Umbilical cord (tissue), 2 donors: Measurements from ENCODE around the gene SLC22A23. TPM values are rescaled to one million over a fixed set of nuclear protein-coding genes. Genes with fewer than 3 reads are reported as not detected.

Experiments used
- DNase-seq: peaks from one replicate; pipeline ENCODE4 v3.0.0-alpha.2; 2015; ENCODE audit warnings: low spot score
- total RNA-seq: library from RNA; depleted of rRNA; stranded (reverse); fragments of >200 nt; gene quantifications from one replicate; pipeline ENCODE4 v1.2.3, GENCODE V29; 2014; ENCODE audit warnings: low replicate concordance; ENCODE audit not compliant: insufficient read depth

Gene SLC22A23
- total RNA-seq, 1 donor from 2014 or later = 18.5 TPM

DNA sequence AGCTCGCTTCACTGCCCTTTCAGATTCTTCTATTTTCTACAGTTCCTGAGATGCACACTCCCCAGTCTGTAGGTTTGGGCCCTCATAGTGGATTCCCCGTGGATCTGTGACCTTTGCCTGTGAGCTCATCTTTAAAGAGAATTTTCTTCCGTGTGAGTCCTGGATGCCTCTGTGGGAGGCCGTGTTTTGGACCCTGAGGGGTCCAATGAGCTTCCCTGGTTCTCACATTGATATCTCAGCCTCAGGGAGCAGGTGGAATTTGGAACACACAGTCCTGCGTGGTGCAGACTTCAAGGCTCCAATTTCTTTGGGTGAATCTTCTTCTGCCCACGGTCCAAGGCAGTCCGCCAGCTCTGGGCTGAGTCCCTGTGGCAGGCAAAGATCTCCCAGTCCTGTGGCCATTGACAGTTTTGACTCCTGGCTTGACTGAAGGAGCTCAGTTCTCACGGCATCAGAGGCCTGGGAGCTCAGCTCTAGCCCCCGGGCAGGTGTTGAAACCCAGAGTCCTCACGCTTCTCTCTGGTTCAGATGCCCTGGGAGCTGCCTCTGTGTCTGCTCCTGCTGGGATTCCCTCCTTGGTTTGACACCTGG is 137.1 kb downstream of the SLC22A23 start:
- DNase-seq = no peak

DNA sequence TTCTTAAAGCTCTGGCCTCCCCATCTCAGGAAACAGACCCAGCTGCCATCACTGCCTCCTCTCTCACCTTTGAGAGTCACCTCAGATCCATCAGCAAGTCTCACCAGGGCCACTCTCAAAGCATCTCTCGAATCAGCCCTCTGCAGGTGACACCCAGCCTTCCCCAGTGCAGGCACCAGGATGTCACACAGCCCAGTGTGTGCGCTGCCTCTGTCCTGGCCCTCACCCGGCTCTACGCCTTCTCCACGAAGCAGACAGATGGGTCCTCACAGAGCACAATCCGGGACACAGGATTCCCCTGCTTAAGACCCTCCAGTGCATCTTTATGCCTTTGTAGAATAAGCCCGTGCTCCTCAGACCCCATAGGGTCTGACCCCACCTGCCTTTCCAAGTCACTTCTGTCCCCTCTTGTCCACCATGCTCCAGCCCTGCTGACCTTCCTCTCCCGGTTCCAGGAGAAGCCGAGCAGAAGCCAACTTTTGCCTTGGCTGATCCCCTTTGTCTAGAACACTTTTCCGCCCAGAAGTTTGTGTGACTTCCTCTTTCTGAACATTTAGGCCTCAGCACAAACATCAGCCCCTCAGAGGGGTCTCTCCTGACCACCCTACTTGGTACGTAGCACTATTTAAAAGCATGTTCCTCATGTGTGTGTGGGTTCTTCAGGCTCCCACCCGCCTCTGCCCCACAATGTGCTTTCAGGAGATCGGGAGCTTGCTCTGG is 137.9 kb downstream of the SLC22A23 start:
- DNase-seq = no peak

DNA sequence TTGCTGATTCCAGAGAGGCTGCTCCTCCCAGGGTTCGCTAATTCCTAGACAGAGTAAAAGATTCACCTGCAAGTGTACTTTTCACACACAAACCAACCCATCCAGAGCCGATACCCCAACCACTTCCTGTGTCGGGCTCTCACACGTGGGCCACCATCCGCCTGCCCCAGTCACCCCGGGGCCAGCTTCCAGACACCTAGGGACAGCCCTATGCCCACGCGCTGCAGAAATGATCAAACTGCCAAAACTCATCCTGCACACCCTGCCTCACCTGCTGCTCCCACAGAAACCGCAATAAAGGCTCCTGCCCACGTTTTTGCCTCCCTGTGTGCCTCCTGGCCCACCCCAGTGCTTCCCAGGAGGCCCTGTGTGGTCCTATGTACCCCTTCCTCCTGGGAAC is 138.6 kb downstream of the SLC22A23 start:
- no peak for DNase-seq

DNA sequence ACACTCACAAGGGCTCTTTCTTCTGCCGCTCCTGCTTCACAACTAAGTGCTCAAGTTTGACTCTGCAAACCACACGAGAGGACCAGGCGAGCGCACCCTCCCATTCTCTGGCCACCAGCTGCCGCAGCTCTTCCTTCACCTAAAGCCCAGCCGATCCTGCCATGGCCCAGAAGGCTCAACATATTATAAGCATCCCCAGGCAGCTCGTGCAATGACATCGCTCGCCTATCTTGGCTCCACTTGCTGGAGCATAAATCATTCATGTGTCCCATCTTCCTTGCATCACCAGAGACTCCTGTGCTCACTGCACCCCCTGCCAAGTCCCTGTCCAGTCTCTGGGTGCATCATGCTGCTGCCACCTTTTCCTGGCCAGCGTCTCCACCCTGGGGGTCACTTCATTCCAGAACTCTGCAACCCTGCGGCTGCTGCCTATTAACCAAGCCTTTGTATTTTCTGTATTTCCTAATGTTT is 139.1 kb downstream of the SLC22A23 start:
- no peak for DNase-seq

DNA sequence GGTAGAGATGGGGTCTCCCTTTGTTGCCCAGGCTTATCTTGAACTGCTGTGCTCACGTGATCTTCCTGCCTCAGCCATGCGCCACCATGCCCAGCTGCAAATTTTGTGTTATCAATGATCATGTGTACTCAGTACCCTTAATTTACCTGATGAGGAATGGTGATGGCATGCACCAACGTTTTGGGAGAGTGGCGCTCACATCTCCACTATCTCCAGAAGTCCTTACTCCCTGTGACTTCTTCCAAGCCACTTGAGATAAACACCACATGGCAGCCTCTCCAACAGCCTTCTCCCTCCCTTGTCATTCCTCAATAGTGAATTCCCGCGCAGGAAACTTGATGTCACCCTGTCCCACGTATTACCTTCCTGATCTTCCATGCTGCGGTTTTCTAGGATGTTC is 140.0 kb downstream of the SLC22A23 start:
- DNase-seq = no peak

DNA sequence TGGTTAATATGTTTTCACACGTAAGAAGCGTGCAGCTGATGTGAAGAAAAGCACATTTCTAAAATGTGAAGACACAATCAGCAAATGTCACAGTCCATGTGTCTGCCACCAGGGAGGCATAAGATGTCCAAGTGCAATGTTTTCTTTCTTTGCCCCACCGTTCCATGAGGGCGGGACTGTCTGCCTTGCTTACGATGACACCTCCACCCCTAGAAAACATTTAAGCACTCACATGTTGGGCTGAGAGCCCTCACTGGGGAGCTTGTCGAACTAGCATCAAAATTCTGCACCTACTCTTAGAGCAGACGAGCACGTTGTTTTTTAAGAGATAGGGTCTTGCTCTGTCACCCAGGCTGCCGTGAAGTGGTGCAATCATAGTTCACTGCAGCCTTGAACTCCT is 140.5 kb downstream of the SLC22A23 start:
- DNase-seq = no peak

DNA sequence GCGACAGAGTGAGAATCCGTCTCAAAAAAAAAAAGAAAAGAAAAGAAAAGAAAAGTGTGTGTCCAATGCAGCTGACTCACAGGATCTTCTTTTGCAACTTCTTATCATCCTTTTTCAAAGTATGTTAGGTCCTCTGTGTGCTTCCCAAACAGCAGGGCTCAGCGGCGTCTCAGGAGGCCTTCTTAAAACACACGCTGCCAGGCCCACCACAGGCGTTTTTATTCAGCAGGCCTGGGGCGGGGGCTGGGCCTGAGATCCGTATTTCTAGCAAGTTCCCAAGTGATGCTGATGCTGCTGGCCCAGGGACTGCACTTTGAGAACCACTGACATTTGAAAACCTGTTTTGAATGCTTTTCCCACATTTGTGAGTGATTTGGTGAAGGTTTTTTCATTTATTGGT is 141.0 kb downstream of the SLC22A23 start:
- DNase-seq = no peak

DNA sequence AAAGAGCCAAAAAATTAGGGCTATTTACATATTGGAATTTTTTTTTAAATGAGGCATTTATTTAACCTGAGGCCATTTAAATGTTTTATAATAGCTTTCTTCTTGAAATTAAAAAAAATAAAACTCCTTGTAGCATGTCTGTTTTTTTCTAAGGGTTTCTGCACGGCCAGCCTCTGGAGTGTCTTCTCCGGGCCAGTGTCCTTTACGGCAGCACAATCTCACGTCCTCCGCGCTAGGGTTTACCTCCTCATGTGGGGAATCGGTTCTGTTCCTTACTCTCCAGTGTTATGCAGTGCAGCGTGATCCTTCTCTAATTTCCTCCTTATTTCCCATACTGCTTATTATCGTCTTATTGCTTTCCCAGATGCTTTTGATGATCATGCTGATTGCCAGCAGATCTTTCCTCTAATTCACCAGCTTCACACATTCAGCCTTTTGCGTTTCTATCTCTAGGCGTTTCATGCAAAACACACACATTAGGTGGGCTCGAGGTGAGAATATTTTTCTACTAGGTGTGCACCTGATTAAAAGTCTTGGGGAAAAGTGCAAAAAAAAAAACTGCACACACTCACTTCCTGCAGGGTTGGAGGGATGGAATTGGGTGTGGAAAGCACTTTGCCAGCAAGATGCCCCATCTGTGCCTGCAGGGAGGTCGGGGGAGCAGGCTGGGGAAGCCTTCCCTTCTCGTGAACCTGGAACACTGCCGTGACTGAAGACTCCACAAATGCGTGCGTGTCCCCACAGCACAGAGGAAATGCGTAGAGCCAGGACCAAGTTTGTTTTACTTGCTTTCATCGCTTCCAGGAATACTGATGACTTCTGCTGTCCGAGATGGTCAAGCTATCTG is 142.0 kb downstream of the SLC22A23 start:
- no peak for DNase-seq

DNA sequence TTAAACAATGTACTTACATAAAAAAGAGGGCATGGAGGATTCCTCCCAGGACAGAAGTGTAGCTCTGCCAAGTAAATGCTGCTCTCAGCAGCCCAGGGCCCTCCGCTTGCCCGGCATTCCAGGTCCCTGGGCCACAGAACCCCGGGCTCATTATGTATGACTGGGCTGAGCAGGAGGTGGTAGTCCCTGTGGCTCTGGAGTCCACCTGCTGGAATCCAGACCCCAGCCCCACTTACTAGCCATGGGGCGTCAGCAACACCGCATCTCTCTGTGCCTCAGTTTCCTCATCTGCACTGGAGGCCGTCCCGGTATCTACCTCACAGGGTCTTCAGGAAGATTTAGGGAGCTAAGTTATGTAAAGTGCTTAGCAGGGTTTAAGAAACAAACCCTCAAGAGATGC is 142.7 kb downstream of the SLC22A23 start:
- no peak for DNase-seq

DNA sequence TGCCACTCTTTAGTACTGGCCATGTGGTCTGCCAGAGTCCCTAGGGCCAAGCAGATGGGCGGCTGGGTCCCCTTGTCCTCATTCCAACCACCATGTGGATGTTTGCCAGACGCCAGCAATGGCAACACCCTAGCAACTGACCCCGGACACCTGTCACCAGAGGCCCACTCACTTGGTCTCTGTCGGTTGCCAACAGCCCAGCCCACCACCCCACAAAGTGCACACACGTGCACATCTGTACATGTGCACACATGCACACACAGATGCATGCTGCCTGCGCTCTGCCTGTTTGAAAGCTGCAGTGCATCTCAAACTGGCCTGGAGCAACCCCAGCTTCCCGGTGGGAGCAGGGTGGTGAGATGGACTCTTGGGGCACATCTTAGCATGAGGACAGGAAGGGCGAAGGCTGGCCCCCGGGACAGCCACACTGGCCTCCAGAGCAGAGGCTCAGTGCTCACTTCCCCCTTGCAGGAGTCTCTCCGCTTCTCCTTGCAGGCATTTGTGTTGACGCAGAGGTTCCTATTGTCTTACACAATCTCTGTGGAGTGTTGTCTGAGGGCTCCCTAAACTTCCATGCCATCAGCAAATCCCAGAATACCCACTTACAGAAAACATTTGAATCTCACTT is 144.1 kb downstream of the SLC22A23 start:
- DNase-seq = peak; percentile 17

DNA sequence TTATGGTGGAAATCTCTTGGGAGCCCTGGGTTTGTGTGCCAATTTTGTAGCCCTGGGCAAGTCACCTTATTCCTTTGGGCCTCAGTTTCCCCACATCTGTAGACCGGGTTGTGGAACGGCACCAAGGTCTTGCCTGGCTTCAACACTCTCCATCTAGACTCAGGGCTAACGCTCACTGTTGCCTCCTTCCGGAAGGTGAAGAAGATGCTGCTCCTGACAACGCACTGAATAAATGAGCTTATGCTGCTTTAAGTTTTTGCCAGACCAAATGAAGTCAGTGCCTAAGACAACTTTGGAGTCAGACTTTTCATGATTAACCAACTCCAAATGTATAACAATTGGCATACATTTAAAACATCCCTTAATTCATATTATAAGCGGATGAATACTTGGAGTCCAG is 145.0 kb downstream of the SLC22A23 start:
- no peak for DNase-seq

DNA sequence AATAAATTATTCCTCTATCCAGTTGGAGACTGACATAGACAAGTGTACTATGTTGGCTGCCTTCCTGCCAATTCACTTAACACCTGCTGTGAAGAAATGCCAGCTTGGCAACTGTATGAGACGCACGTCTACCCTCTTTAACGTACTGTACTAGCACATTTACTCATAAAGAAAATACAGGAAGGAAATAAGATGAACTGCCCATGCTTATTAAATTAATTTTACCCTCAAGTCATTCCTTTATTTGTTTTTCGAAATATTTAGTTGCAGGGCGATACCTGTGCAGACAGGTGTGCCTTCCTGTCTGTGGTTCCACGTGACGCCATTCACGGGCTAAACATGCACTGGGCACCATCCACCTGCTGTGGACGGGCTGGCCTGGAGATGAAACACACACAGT is 146.1 kb downstream of the SLC22A23 start:
- no peak for DNase-seq

DNA sequence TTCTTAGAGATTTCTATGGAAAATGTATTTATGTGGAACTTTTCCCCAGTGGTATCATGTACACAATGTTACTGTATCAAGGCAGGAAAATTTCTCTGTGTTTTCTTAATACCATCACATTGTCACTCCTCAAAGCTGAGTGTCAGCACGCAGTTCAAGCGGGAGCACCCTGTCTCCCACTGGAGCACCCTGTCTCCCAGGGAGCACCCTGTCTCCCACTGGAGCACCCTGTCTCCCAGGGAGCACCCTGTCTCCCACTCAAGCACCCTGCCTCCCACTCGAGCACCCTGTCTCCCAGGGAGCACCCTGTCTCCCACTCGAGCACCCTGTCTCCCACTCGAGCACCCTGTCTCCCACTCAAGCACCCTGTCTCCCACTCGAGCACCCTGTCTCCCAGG is 146.8 kb downstream of the SLC22A23 start:
- DNase-seq = no peak

DNA sequence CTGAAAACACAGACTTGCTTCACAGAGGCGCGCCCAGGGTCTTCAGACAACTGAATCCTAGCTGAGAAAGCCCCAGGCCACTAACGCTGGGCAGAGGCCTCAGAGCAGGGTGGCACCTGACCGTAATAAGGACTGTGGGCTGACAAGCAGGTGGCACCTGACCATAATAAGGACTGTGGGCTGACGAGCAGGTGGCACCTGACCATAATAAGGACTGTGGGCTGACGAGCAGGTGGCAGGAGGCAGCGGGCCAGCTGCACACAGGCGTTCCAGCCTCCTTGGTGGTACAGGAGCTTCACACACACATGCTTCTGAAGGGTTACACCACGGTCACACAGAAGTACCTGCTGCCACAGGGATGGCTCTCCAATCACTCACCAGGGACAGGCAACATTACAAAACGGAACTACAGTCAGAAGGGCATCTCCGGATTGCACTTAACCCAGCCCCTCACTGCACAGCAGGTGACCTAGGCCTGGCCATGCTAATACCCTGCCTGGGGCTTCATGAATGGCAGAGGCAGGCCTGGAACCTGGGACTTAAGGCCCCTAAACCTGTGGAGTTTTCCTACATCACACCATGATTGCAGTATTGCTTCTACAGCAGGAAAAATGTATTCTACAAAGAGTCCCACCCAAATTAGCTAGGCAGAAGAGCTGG is 147.3 kb downstream of the SLC22A23 start:
- no peak for DNase-seq

DNA sequence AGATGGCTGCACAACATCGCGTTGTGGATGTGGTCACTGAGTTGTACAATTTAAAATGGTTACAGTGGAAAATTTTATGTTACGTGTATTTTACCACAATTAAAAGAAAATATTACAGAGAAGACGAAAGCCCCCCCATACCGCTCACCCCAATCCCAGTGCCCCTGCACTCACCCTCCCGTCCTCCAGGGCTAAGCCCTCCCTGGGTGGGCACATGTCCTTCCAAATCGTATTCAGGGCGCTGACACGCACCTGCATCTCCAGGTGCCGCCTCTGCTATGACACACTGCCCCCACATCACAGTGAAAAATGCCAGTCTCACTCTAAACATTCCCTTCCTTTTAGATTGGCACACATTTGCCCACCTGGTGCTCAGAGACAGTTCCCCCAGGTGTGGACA is 148.7 kb downstream of the SLC22A23 start:
- no peak for DNase-seq

DNA sequence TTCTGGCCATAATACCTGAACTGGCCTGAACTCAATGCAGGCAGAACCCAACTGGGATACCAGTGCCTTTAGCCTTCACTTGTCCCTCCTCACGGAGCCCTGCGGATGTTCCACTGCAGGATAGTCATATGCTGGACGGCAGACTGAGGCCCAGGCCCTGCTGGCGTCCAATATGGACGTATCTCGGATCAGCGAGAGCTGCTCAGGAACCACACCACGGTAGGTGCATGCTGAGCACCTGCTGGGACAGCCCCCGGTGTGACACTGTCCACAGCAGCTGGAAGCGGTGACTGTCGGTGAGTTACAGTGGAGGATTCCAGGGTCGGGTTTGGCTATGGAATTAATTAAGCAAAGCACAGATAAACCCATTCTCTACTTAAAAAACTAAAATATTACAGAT is 149.4 kb downstream of the SLC22A23 start:
- no peak for DNase-seq

DNA sequence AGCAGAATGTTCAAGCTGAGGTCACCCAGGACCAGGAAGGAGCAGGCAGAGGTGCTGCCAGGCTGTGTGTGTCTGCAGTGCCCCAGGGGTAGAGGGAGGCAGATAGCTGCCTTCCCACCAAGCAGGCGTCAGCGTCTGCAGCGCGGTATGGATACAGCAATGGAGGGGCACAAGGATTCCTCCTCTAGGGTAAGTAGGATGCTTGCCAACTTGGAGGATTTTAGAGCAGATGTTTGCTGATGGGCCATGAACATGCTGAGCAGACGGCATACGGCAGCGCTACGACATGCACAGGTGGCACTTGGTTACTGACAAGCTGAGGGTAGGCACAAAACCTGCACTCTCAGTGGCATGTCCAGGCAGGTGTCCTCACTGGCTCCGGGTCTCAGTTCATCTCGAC is 150.0 kb downstream of the SLC22A23 start:
- no peak for DNase-seq

DNA sequence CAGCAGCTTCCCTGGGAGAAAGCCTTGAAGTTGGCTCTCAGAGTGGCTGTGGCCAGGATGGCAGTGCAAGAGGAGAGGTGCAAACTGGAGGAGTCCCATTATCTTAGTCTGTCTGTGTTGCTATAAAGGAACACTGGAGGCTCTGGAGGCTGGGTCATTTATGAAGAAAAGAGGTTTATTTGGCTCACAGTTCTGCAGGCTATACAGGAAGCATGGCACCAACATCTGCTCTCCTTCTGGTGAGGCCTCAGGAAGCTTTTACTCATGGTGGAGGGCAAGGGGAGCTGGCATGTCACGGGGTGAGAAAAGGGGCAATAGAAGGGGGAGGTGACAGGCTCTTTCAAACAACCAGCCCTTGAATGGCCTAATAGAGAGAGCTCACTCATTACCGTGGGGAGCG is 151.0 kb downstream of the SLC22A23 start:
- DNase-seq = no peak

DNA sequence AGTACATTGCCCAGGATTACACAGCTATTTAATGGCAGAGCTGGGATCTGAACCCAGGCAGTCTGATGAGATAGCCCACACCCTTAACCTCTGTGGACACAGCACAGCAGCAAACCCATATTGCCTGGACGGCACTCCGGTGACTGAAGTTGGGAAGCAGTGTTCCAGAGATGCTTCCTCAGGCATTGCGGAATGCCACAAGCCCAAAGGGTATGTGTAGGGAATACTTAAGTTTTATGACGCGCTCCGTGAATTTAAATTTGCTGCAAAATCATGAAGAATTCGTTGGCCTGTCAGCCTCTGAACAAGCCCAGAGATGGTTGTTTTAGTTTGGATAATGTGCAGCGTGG is 151.7 kb downstream of the SLC22A23 start:
- no peak for DNase-seq

DNA sequence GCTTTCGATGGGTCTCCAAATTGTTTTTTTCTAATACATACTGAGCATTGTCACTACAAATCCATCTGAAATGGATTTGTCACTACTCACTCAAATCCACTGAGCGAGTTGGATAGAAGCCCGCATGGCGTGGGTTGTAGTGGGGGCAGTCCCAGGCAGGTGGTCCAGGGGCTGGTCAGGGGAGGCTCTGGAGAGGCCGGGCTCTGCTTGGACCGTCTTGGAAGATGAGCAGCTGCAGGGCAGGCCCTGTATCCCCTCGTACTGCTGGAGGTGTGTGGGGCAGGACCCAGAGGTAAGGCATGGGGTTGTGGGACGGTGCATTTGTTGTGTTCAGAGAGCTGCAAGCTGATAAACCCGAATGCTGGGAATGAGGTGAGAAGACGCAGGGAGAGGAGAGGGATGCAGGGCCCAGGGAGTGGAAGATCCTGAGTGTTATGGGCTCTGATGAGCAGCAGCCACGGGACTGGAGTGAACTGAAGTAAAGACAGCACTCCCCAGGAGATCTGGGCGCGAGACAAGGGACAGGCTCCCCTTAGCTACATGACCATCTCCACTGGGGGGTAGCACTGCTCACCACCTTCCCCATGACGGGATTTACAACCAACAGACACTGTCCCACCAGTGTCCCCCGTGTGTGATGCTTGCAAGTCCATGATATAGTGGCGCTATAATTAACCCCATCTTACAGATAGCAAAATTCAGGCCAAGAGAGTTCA is 152.2 kb downstream of the SLC22A23 start:
- DNase-seq = no peak

DNA sequence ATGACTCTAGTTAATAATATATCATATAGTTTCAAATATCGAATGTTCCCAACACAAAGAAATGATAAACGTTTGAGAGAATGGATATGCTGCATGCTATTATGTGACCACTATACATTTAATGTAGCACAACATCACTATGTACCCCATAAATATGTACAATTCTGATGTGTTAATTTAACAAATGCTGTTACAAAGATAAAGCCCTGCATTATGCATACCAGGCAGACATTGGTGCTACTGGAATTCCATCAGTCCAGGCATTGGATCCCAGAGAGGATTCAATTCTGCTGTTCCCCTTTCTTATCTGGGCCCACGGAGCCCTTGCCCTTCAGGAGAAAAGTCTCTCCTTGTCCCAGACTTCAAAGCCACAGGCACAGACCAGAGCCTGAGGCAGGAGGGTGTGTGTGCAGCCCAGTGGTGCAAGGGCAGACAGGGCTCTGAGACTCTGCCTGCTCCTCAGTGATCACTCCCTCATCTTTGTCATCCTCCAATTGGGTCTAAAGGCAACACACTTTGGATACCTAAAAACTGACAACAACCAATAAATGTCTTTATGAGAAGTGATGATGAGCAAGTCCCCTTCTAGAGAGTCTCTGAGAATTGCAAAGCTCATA is 152.9 kb downstream of the SLC22A23 start:
- DNase-seq = no peak
